Natural killer cell (primary cell): Measurements from ENCODE around the gene ODAD3. TPM values are rescaled to one million over a fixed set of nuclear protein-coding genes. Genes with fewer than 3 reads are reported as not detected.
A peak's percentile ranks its signal among the peaks of the same experiment; 100 is the strongest.

Experiments
- ATAC-seq, 3 donors: fragments of 150-1000 bp in 2 of 3; fragments of 200-7000 bp in 1 of 3; cut with Tn5 transposase; 1 replicate in 1 of 3; 2 replicates in 2 of 3; pipeline ENCODE4 v1.10.0; 2021; ENCODE audit warnings: mild to moderate bottlenecking in 2 of 3, moderate library complexity in 2 of 3
- DNase-seq, 2 donors: peaks; one replicate each; pipeline versions ENCODE4 v3.0.0 to v3.0.0-alpha.2; 2013 to 2021; ENCODE audit warnings: mixed read lengths in 1 of 2
- H3K27ac ChIP-seq: one replicate; pipeline ENCODE4 v1.5.1; 2013; ENCODE audit warnings: mild to moderate bottlenecking, low read length
- H3K27me3 ChIP-seq: one replicate; pipeline ENCODE4 v1.6.1; 2013; ENCODE audit warnings: low read length; ENCODE audit not compliant: control insufficient read depth, insufficient read depth
- H3K36me3 ChIP-seq: one replicate; pipeline ENCODE4 v1.6.1; 2013; ENCODE audit warnings: low read length; ENCODE audit not compliant: control insufficient read depth, insufficient read depth
- H3K4me1 ChIP-seq: one replicate; pipeline ENCODE4 v1.6.1; 2013; ENCODE audit warnings: low read length; ENCODE audit not compliant: control insufficient read depth, insufficient read depth
- H3K4me3 ChIP-seq: one replicate; pipeline ENCODE4 v1.5.1; 2013; ENCODE audit warnings: low read length
- H3K9me3 ChIP-seq: one replicate; pipeline ENCODE4 v1.6.1; 2013; ENCODE audit warnings: low read length; ENCODE audit not compliant: control insufficient read depth, insufficient read depth
- H3K27ac Mint-ChIP-seq, 2 donors: one replicate each; pipeline ENCODE4 v1.8.0; 2022; ENCODE audit warnings: mild to moderate bottlenecking in 2 of 2, mixed read lengths in 2 of 2, moderate library complexity in 1 of 2
- H3K27me3 Mint-ChIP-seq, 2 donors: one replicate each; pipeline ENCODE4 v1.8.0; 2022; ENCODE audit warnings: low read depth in 2 of 2, mixed read lengths in 2 of 2
- H3K36me3 Mint-ChIP-seq: one replicate; pipeline ENCODE4 v1.8.0; 2022; ENCODE audit warnings: mixed read lengths
- H3K4me1 Mint-ChIP-seq, 2 donors: one replicate each; pipeline ENCODE4 v1.8.0; 2022; ENCODE audit warnings: mixed read lengths in 2 of 2
- H3K4me3 Mint-ChIP-seq: one replicate; pipeline ENCODE4 v1.8.0; 2022; ENCODE audit warnings: mild to moderate bottlenecking, moderate library complexity, mixed read lengths
- H3K9me3 Mint-ChIP-seq, 2 donors: one replicate each; pipeline ENCODE4 v1.8.0; 2022; ENCODE audit warnings: mixed read lengths in 2 of 2
- CTCF ChIP-seq: fragments of 200-600 bp; IDR thresholded peaks from one replicate; pipeline ENCODE4 v1.8.0; 2022; ENCODE audit warnings: antibody characterized with exemption
- WGBS: methylation state at CpG from one replicate; pipeline ENCODE4 v1.1.7; 2013; ENCODE audit warnings: missing lambda C conversion rate; ENCODE audit not compliant: insufficient coverage; 5-methylcytosine and 5-hydroxymethylcytosine counted together
- intact Hi-C: fragments of 100-400 bp; cut with micrococcal nuclease; formaldehyde crosslinking; loops from one replicate; pipeline ENCODE4 v1.14.2; 2022
- total RNA-seq, 4 donors: library from RNA; stranded (reverse); fragments of 120-200 nt in 1 of 4; gene quantifications; one replicate each; pipeline versions ENCODE4 v1.2.3 to v1.2.4, GENCODE V29; 2013 to 2022

ODAD3 gene
- total RNA-seq, 3 donors from 2014 or later (not counting 1 experiment from before 2014, with no cell fraction given) = not detected

GRCh38 chr19:11422163-11423065 lies 12.5 kb downstream of the ODAD3 start:
- Histone ChIP-seq H3K4me1 (peaks cover 50% of the 10 kb centered on the region), H3K36me3 (no peaks in the 10 kb centered on the region), H3K9me3 (no peaks in the 10 kb centered on the region), H3K4me3 (peak overlapping the region; percentile 26), H3K27me3 (peaks cover 49% of the 10 kb centered on the region), H3K27ac (no peak overlapping the region)
- WGBS = 3% methylated on average over 54 of the region's 56 CpGs
- peak; percentile 65 to 81 (median 76) for ATAC-seq
- peak; percentile 63 to 78 for DNase-seq
- H3K27ac Mint-ChIP-seq = peak overlapping the region in 1 of 2 donors; percentile 63
- H3K36me3 Mint-ChIP-seq = no peaks in the 10 kb centered on the region
- intact Hi-C loops = loop anchor here (5.0 kb wide), 1 partner anchor 40 kb away; the partner anchor contains the start of gene EPOR
- TF ChIP-seq CTCF = no peak
- no peaks in the 10 kb centered on the region for H3K9me3 Mint-ChIP-seq
- H3K27me3 Mint-ChIP-seq = peaks cover 21 to 47% of the 10 kb centered on the region in 2 donors
- H3K4me3 Mint-ChIP-seq = peak overlapping the region; percentile 86
- peaks cover 30 to 46% of the 10 kb centered on the region in 2 donors for H3K4me1 Mint-ChIP-seq

- H3K36me3 Mint-ChIP-seq = no peaks in the 10 kb centered on the region
- DNase-seq = peak; percentile 47 to 57
- H3K27ac ChIP-seq = no peak overlapping the region
- H3K27me3 Mint-ChIP-seq = peaks cover 21 to 48% of the 10 kb centered on the region in 2 donors
- no peaks in the 10 kb centered on the region for H3K36me3 ChIP-seq
- H3K4me3 ChIP-seq = peak overlapping the region; percentile 13
- no peaks in the 10 kb centered on the region for H3K9me3 Mint-ChIP-seq
- H3K4me1 ChIP-seq = peaks cover 50% of the 10 kb centered on the region
- H3K27ac Mint-ChIP-seq = peak overlapping the region in 1 of 2 donors; percentile 63
- H3K4me1 Mint-ChIP-seq = peaks cover 30 to 46% of the 10 kb centered on the region in 2 donors
- intact Hi-C loops = loop anchor here (5.0 kb wide), 1 partner anchor 39 kb away; the partner anchor contains the start of gene EPOR
- H3K4me3 Mint-ChIP-seq = peak overlapping the region; percentile 86
- H3K27me3 ChIP-seq = peaks cover 49% of the 10 kb centered on the region
- peak; percentile 63 to 68 (median 65) for ATAC-seq
- 9% methylated on average over 36 of the region's 36 CpGs for WGBS
- TF ChIP-seq CTCF = no peak
- no peaks in the 10 kb centered on the region for H3K9me3 ChIP-seq
Observed at GRCh38 chr19:11421371-11422098, 13.4 kb downstream of the ODAD3 start.

GRCh38 chr19:11420429-11421370 lies 14.2 kb downstream of the ODAD3 start:
- intact Hi-C loops = loop anchor here (5.0 kb wide), 1 partner anchor 38 kb away; the partner anchor contains the start of gene EPOR
- ATAC-seq = no peak
- no peaks in the 10 kb centered on the region for H3K9me3 ChIP-seq
- TF ChIP-seq CTCF = no peak
- H3K4me1 ChIP-seq = peaks cover 50% of the 10 kb centered on the region
- WGBS = 2% methylated on average over 40 of the region's 46 CpGs
- peaks cover 49% of the 10 kb centered on the region for H3K27me3 ChIP-seq
- peak overlapping the region in 1 of 2 donors; percentile 63 for H3K27ac Mint-ChIP-seq
- no peaks in the 10 kb centered on the region for H3K9me3 Mint-ChIP-seq
- peak in 1 of 2 donors; percentile 34 for DNase-seq
- H3K4me3 Mint-ChIP-seq = peak overlapping the region; percentile 86
- H3K36me3 Mint-ChIP-seq = no peaks in the 10 kb centered on the region
- peaks cover 21 to 51% of the 10 kb centered on the region in 2 donors for H3K27me3 Mint-ChIP-seq
- peaks cover 30 to 46% of the 10 kb centered on the region in 2 donors for H3K4me1 Mint-ChIP-seq
- no peak overlapping the region for H3K27ac ChIP-seq
- peak overlapping the region; percentile 13 for H3K4me3 ChIP-seq
- H3K36me3 ChIP-seq = no peaks in the 10 kb centered on the region
